ENCODE results near the gene RFTN1.

The RFTN1 gene

DNA sequence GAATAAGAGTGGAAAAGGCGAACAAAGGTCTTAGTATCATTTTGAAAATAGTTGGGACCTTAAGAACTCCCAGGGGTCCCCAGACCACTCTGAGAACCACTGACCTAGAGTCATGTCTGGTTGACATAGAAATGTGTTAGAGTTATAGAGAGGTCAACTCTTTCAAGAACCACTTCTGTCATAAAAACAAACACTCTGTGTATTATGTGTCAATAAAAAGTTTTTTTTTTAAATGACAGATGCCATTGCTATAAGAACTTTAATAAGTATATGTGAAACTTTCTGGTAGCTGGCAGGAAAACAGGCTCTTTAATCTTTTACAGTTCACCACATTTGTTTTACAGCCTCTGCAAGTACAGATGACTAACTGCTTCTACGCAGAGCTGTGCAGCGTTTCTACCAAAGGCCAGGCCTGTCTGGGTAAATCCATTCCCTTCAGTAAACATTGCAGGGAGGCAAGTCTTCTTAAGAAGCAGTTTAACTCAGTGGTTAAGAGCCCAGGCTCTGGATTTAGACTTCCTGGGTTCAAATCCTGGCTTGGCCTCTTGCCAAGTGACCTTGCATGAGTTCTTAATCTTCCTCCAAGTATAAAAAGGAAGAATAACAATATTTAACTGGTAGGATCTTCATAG is 56.6 kb downstream of the RFTN1 start:
- no peak for TF ChIP-seq OSR1 (CRISPR knock-in tag; IDR thresholded peaks at IDR 0.05)
- no peak for TF ChIP-seq ARNTL (CRISPR knock-in tag; IDR thresholded peaks at IDR 0.05; ENCODE audit: borderline replicate concordance, low read depth)
- no peak for TF ChIP-seq ESRRG (CRISPR knock-in tag; IDR thresholded peaks at IDR 0.05)
- no peak for TF ChIP-seq TSHZ2 (CRISPR knock-in tag; IDR thresholded peaks at IDR 0.05)
- no peak for ATAC-seq

GRCh38 chr3:16455966-16456365 is 57.5 kb downstream of the RFTN1 start:
- ATAC-seq: no peak
- TF ChIP-seq ARNTL (CRISPR knock-in tag; IDR thresholded peaks at IDR 0.05; ENCODE audit: borderline replicate concordance, low read depth): no peak
- TF ChIP-seq, protein P1, sequence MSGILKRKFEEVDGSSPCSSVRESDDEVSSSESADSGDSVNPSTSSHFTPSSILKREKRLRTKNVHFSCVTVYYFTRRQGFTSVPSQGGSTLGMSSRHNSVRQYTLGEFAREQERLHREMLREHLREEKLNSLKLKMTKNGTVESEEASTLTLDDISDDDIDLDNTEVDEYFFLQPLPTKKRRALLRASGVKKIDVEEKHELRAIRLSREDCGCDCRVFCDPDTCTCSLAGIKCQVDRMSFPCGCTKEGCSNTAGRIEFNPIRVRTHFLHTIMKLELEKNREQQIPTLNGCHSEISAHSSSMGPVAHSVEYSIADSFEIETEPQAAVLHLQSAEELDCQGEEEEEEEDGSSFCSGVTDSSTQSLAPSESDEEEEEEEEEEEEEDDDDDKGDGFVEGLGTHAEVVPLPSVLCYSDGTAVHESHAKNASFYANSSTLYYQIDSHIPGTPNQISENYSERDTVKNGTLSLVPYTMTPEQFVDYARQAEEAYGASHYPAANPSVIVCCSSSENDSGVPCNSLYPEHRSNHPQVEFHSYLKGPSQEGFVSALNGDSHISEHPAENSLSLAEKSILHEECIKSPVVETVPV (CRISPR knock-in tag; IDR thresholded peaks at IDR 0.05): no peak
- no peak for TF ChIP-seq RARB (CRISPR knock-in tag; IDR thresholded peaks at IDR 0.05)
- TF ChIP-seq TSHZ2 (CRISPR knock-in tag; IDR thresholded peaks at IDR 0.05): no peak
- TF ChIP-seq ZC3H10 (CRISPR knock-in tag; IDR thresholded peaks at IDR 0.05): no peak
- no peak for TF ChIP-seq TCF4 (CRISPR knock-in tag; IDR thresholded peaks at IDR 0.05; ENCODE audit: borderline replicate concordance)
- TF ChIP-seq, protein P2, sequence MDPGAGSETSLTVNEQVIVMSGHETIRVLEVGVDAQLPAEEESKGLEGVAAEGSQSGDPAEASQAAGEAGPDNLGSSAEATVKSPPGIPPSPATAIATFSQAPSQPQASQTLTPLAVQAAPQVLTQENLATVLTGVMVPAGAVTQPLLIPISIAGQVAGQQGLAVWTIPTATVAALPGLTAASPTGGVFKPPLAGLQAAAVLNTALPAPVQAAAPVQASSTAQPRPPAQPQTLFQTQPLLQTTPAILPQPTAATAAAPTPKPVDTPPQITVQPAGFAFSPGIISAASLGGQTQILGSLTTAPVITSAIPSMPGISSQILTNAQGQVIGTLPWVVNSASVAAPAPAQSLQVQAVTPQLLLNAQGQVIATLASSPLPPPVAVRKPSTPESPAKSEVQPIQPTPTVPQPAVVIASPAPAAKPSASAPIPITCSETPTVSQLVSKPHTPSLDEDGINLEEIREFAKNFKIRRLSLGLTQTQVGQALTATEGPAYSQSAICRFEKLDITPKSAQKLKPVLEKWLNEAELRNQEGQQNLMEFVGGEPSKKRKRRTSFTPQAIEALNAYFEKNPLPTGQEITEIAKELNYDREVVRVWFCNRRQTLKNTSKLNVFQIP (CRISPR knock-in tag; IDR thresholded peaks at IDR 0.05; ENCODE audit: borderline replicate concordance, low read depth): no peak
- no peak for TF ChIP-seq BACH2 (CRISPR knock-in tag; IDR thresholded peaks at IDR 0.05; ENCODE audit: borderline replicate concordance)
- no peak for TF ChIP-seq ZNF70 (CRISPR knock-in tag; IDR thresholded peaks at IDR 0.05)
- TF ChIP-seq SNAI2 (CRISPR knock-in tag; IDR thresholded peaks at IDR 0.05): no peak
- TF ChIP-seq ZFP30 (CRISPR knock-in tag; IDR thresholded peaks at IDR 0.05): no peak
- no peak for TF ChIP-seq GLIS3 (CRISPR knock-in tag; IDR thresholded peaks at IDR 0.05)
- no peak for TF ChIP-seq ISL1 (CRISPR knock-in tag; IDR thresholded peaks at IDR 0.05)
- no peak for TF ChIP-seq CREB5 (CRISPR knock-in tag; IDR thresholded peaks at IDR 0.05; ENCODE audit: low read depth)
- TF ChIP-seq ZFP3 (CRISPR knock-in tag; IDR thresholded peaks at IDR 0.05): no peak
- TF ChIP-seq TOX (CRISPR knock-in tag; IDR thresholded peaks at IDR 0.05; ENCODE audit: borderline replicate concordance): no peak
- no peak for TF ChIP-seq PPARA (CRISPR knock-in tag; IDR thresholded peaks at IDR 0.05; ENCODE audit: borderline replicate concordance)

DNA sequence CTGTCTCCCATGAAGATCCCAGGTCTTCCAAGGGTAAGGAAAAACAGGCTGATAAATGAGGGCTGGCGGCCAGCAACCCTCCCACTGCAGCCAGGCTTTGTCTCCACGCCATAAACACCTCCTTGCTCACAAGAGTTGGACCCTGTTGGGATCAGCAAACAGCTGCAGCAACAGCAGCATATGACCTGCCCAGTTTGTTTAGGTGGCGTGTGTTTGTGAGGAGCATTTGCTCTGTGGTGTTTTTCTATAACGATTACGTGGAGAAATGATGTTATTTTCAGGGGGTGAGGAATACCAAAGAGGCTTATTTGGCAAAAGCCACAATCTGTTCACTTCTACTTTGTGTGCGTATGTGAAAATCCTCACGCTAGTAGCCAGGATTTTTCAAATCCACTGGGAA is 58.5 kb downstream of the RFTN1 start:
- no peak for ATAC-seq
- TF ChIP-seq CREB5 (CRISPR knock-in tag; IDR thresholded peaks at IDR 0.05; ENCODE audit: low read depth): no peak
- TF ChIP-seq, protein P1 (CRISPR knock-in tag; IDR thresholded peaks at IDR 0.05): no peak
